SK-N-SH (cell line): ENCODE results near the gene KIF5C. TPM values are rescaled to one million over a fixed set of nuclear protein-coding genes. Genes with fewer than 3 reads are reported as not detected.

Source experiments
- CTCF ChIA-PET: fragments of 300-600, 350-600 bp; formaldehyde crosslinking; extraction: SDS; loops from one replicate; lab custom pipeline; 2021; lab: Yijun Ruan, JAX
- POLR2A ChIA-PET: fragments of 350-600 bp; sonication (Branson Sonifier 250); formaldehyde crosslinking; extraction: SDS; loops from one replicate; lab custom pipeline; 2020; ENCODE audit warnings: antibody characterized with exemption, inconsistent platforms; lab: Yijun Ruan, JAX
- DNase-seq: peaks from one replicate; pipeline ENCODE4 v3.0.0; 2012
- H2AFZ ChIP-seq: fragments of 200-600 bp; sonication (generic); 2 replicates; pipeline ENCODE4 v1.8.1; 2016; ENCODE audit warnings: antibody characterized with exemption, mild to moderate bottlenecking, low read depth
- H3F3A ChIP-seq: fragments of 200-600 bp; sonication (generic); replicated peaks from 2 replicates; pipeline ENCODE3; 2016; ENCODE audit warnings: antibody characterized with exemption, mild to moderate bottlenecking; ENCODE audit not compliant: insufficient read depth
- H3K27ac ChIP-seq, 2 experiments: fragments of 200-500 bp in 1 of 2; fragments of 200-600 bp in 1 of 2; sonication (Bioruptor generic) in 1 of 2; sonication (generic), shearing (Covaris generic) in 1 of 2; 2 replicates each; pipeline versions ENCODE4 v1.5.1 to v1.6.1; 2014 to 2016; ENCODE audit warnings: low read depth in 2 of 2, inconsistent platforms in 1 of 2, low read length in 1 of 2, mild to moderate bottlenecking in 1 of 2, mixed read lengths in 1 of 2
- H3K27me3 ChIP-seq: fragments of 200-600 bp; sonication (generic), shearing (Covaris generic); 2 replicates; pipeline ENCODE4 v1.6.1; 2016; ENCODE audit warnings: mixed run types; ENCODE audit not compliant: insufficient read depth
- H3K36me3 ChIP-seq, 2 experiments: fragments of 200-500 bp in 1 of 2; fragments of 200-600 bp in 1 of 2; sonication (Bioruptor generic) in 1 of 2; sonication (generic) in 1 of 2; replicated peaks in 1 of 2; 2 replicates each; pipeline versions ENCODE3 to v1.5.1; 2014 to 2016; ENCODE audit warnings: low read length in 1 of 2, mild to moderate bottlenecking in 1 of 2; ENCODE audit not compliant: insufficient read depth in 2 of 2, control insufficient read depth in 1 of 2
- H3K4me1 ChIP-seq, 2 experiments: fragments of 200-500 bp in 1 of 2; fragments of 200-600 bp in 1 of 2; sonication (Bioruptor generic) in 1 of 2; sonication (generic), shearing (Covaris generic) in 1 of 2; 2 replicates each; pipeline versions ENCODE4 v1.5.1 to v1.6.1; 2014 to 2016; ENCODE audit warnings: low read depth in 1 of 2, low read length in 1 of 2, mixed run types in 1 of 2; ENCODE audit not compliant: insufficient read depth in 2 of 2, control insufficient read depth in 1 of 2
- H3K4me2 ChIP-seq: fragments of 200-600 bp; sonication (generic), shearing (Covaris generic); 2 replicates; pipeline ENCODE4 v1.6.1; 2017; ENCODE audit warnings: mixed run types
- H3K4me3 ChIP-seq, 2 experiments: fragments of 200-500 bp in 1 of 2; fragments of 200-600 bp in 1 of 2; sonication (Bioruptor generic) in 1 of 2; sonication (generic), shearing (Covaris generic) in 1 of 2; 2 replicates each; pipeline versions ENCODE4 v1.5.1 to v1.8.1; 2014 to 2016; ENCODE audit warnings: low read depth in 2 of 2, inconsistent platforms in 1 of 2, low read length in 1 of 2, mild to moderate bottlenecking in 1 of 2, mixed read lengths in 1 of 2, moderate library complexity in 1 of 2
- H3K79me2 ChIP-seq: fragments of 200-600 bp; sonication (generic); 2 replicates; pipeline ENCODE4 v1.8.1; 2017; ENCODE audit warnings: mild to moderate bottlenecking; ENCODE audit not compliant: insufficient read depth
- H3K9ac ChIP-seq: fragments of 200-600 bp; sonication (generic); 2 replicates; pipeline ENCODE4 v1.6.1; 2017; ENCODE audit warnings: mixed run types
- H3K9me2 ChIP-seq: fragments of 200-600 bp; sonication (generic); 2 replicates; pipeline ENCODE4 v1.6.1; 2017; ENCODE audit warnings: mixed run types
- H3K9me3 ChIP-seq: fragments of 200-600 bp; sonication (generic); 2 replicates; pipeline ENCODE4 v1.6.1; 2017; ENCODE audit warnings: mixed run types, mild to moderate bottlenecking, moderate library complexity
- H4K20me1 ChIP-seq: fragments of 200-600 bp; sonication (generic); 2 replicates; pipeline ENCODE4 v1.6.1; 2017; ENCODE audit warnings: mild to moderate bottlenecking, mixed run types; ENCODE audit not compliant: insufficient read depth
- ELF1 ChIP-seq: IDR thresholded peaks from 2 replicates; pipeline ENCODE4 v1.4.0; 2012
- EZH2phosphoT487 ChIP-seq: fragments of 200-600 bp; sonication (generic); IDR thresholded peaks from 2 replicates; pipeline ENCODE4 v1.6.1; 2017; ENCODE audit warnings: low read depth, mixed run types, mild to moderate bottlenecking, antibody characterized with exemption, moderate library complexity, borderline replicate concordance
- FOSL2 ChIP-seq: IDR thresholded peaks from 2 replicates; pipeline ENCODE4 v1.4.0; 2012; ENCODE audit warnings: low read depth, mild to moderate bottlenecking, moderate library complexity, borderline replicate concordance
- GABPA ChIP-seq: IDR thresholded peaks from 2 replicates; pipeline ENCODE4 v1.4.0; 2012; ENCODE audit warnings: low read depth, mild to moderate bottlenecking
- GATA2 ChIP-seq: sonication (generic); formaldehyde crosslinking; IDR thresholded peaks from 2 replicates; pipeline ENCODE4 v1.5.0; 2020; ENCODE audit warnings: mild to moderate bottlenecking, missing genetic modification reagents
- NFIC ChIP-seq: IDR thresholded peaks from 2 replicates; pipeline ENCODE4 v1.4.0; 2012; ENCODE audit warnings: borderline replicate concordance
- NRF1 ChIP-seq: IDR thresholded peaks from 2 replicates; pipeline ENCODE4 v1.6.1; 2012; ENCODE audit warnings: low read depth, mild to moderate bottlenecking, low read length
- SIN3A ChIP-seq: IDR thresholded peaks from 2 replicates; pipeline ENCODE4 v1.6.1; 2012; ENCODE audit warnings: low read depth, mild to moderate bottlenecking, low read length, moderate library complexity, borderline replicate concordance
- SMC3 ChIP-seq: IDR thresholded peaks from 2 replicates; pipeline ENCODE4 v1.6.1; 2012; ENCODE audit warnings: low read depth, low read length, improper control_type of control experiment
- TEAD4 ChIP-seq: IDR thresholded peaks from 2 replicates; pipeline ENCODE4 v1.4.0; 2012; ENCODE audit warnings: mild to moderate bottlenecking, borderline replicate concordance; ENCODE audit not compliant: insufficient read depth
- USF2 ChIP-seq: fragments of 150-350 bp; IDR thresholded peaks from 2 replicates; pipeline ENCODE4 v1.6.1; 2017; ENCODE audit warnings: antibody characterized with exemption, low read length, low read depth, borderline replicate concordance
- WGBS: methylation state at CpG from one replicate; pipeline ENCODE4 v1.1.6; 2017; ENCODE audit warnings: low lambda C conversion rate; 5-methylcytosine and 5-hydroxymethylcytosine counted together
- polyA plus RNA-seq, 3 experiments: library from polyadenylated mRNA; depleted of rRNA; stranded (reverse); fragments of >200 nt; gene quantifications; 2 replicates each; pipeline ENCODE4 v1.2.3, GENCODE V29; 2012
- TF ChIP-seq, protein P1 (sequence below): IDR thresholded peaks from 2 replicates; pipeline ENCODE4 v1.4.0; 2012; ENCODE audit warnings: low read depth, borderline replicate concordance

KIF5C gene
- polyA plus RNA-seq, 1 of the 3 experiments (the other 2 are of a cell fraction), result 3.9 TPM

DNA sequence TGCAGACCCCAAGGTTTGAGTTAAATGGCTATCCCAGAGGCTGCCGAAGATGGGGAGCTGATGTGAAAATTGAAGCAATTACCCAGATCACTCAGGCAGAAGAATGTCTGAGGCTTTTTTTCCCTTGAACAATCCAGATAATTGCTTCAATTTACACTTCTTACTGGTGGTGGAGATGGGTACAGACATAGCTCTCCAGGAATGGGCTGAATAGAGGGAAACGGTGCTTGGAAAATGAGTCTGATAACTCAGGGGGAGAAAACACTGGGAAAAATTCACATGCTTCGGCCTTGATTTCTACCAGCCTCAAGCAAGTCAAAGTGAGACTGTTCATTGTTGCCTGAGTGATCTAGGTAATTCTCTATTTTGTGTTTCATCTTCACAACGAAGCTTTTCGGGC lies 9.5 kb upstream of the KIF5C start:
- Histone ChIP-seq H3K4me3 (no peak overlapping the region), H3K9me2 (no peaks in the 10 kb centered on the region)

DNA sequence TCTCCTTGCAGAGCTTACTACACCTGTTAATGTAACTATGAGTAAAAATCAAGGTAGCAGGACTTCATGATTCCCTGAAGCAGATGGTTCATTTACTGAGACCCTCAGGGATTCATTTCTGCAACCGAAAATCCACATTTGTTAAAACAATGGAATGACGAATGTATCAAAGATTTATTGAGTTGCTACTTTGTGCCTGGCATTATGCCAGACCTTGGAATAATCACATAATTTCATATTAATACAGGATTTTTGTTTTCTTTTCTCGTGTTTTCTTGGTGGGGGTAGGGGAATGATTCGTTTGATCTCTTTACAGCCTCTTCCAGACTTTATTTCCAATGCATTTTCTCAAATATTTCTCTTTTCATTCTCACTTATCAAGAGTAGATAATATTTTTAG lies 8.9 kb upstream of the KIF5C start:
- ChIA-PET POLR2A (no interaction called here), CTCF (interaction anchor here (0.9 kb wide), 1 partner anchor 124 kb away, joined by 3 read pairs; no protein-coding TSS in a partner anchor)
- Histone ChIP-seq H3K4me1 (peaks cover 0 to 3% of the 10 kb centered on the region in 2 experiments; a peak in 1 of 4 replicates), H4K20me1 (no peaks in the 10 kb centered on the region), H3K9me2 (no peaks in the 10 kb centered on the region), H3K27ac (no peak overlapping the region), H3K27me3 (no peaks in the 10 kb centered on the region), H3K79me2 (no peaks in the 10 kb centered on the region), H3K9ac (no peak overlapping the region), H3K4me2 (no peak overlapping the region), H3F3A (no peaks in the 10 kb centered on the region), H3K36me3 (no peaks in the 10 kb centered on the region), H3K4me3 (no peak overlapping the region), H3K9me3 (no peaks in the 10 kb centered on the region), H2AFZ (no peak overlapping the region)
- 39% methylated on average over 4 of the region's 4 CpGs for WGBS
- TF ChIP-seq FOSL2 (no peak), ELF1 (no peak), GATA2 (CRISPR knock-in tag) (no peak), EZH2phosphoT487 (no peak)
- TF ChIP-seq, protein P1, sequence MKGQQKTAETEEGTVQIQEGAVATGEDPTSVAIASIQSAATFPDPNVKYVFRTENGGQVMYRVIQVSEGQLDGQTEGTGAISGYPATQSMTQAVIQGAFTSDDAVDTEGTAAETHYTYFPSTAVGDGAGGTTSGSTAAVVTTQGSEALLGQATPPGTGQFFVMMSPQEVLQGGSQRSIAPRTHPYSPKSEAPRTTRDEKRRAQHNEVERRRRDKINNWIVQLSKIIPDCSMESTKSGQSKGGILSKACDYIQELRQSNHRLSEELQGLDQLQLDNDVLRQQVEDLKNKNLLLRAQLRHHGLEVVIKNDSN, result no peak
- DNase-seq, result no peak

More for the DNA sequence above, 9.5 kb upstream of the KIF5C start:
- H3K27ac ChIP-seq, result no peak overlapping the region
- H2AFZ ChIP-seq, result no peak overlapping the region
- H3K4me1 ChIP-seq, result peaks cover 0 to 3% of the 10 kb centered on the region in 2 experiments; a peak in 1 of 4 replicates
- ChIA-PET POLR2A (no interaction called here), CTCF (interaction anchor here (0.9 kb wide), 1 partner anchor 125 kb away, joined by 3 read pairs; no protein-coding TSS in a partner anchor)
- no peak for DNase-seq
- H3K9me3 ChIP-seq, result no peaks in the 10 kb centered on the region
- no peaks in the 10 kb centered on the region for H3K79me2 ChIP-seq
- H3K4me2 ChIP-seq, result no peak overlapping the region
- 64% methylated on average over 5 of the region's 5 CpGs for WGBS
- H3K36me3 ChIP-seq, result no peaks in the 10 kb centered on the region
- H4K20me1 ChIP-seq, result no peaks in the 10 kb centered on the region
- no peaks in the 10 kb centered on the region for H3K27me3 ChIP-seq
- H3F3A ChIP-seq, result no peaks in the 10 kb centered on the region
- TF ChIP-seq NRF1 (no peak), GATA2 (CRISPR knock-in tag) (no peak), ELF1 (no peak), SMC3 (no peak), TEAD4 (no peak), SIN3A (no peak), NFIC (no peak), USF2 (no peak), GABPA (no peak)
- H3K9ac ChIP-seq, result no peak overlapping the region
